Cardiac fibroblast (primary cell): ENCODE data around the gene GRID2.

Source experiments
- DNase-seq, 2 donors: peaks; one replicate each; pipeline versions ENCODE4 v3.0.0 to v3.0.0-alpha.2; 2010; ENCODE audit warnings: low read depth in 2 of 2
- H3K4me3 ChIP-seq, 2 donors: replicated peaks in 1 of 2; 1 replicate in 1 of 2; 2 replicates in 1 of 2; pipeline ENCODE4 v1.5.1; 2011; ENCODE audit warnings: low read depth in 2 of 2, low read length in 2 of 2, mild to moderate bottlenecking in 2 of 2, moderate library complexity in 1 of 2
- TF ChIP-seq, protein P1 (sequence below): IDR thresholded peaks from one replicate; pipeline ENCODE4 v1.5.1; 2011; ENCODE audit warnings: low read depth, mild to moderate bottlenecking, low read length, inconsistent platforms

GRID2 gene

DNA sequence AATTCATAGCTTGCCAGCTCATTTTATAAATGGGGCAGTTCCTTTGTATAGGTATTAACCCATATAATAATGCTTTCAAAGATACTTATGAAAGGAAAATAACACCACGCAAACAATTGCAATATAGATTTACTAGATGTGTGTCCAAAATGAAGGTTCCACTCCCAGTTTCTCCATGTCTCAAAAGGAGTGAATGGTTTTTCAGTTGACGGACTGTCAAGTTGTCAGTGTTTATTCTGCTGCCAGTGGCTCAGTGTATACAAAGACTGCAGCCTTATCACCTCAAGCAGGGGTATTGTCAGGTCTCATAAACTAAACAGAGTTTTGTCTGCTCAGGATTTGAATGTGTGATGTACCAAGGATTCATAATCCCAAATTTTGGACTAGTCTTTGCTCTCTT lies 939.5 kb downstream of the GRID2 start:
- H3K4me3 ChIP-seq: no peak overlapping the region
- TF ChIP-seq, protein P1, sequence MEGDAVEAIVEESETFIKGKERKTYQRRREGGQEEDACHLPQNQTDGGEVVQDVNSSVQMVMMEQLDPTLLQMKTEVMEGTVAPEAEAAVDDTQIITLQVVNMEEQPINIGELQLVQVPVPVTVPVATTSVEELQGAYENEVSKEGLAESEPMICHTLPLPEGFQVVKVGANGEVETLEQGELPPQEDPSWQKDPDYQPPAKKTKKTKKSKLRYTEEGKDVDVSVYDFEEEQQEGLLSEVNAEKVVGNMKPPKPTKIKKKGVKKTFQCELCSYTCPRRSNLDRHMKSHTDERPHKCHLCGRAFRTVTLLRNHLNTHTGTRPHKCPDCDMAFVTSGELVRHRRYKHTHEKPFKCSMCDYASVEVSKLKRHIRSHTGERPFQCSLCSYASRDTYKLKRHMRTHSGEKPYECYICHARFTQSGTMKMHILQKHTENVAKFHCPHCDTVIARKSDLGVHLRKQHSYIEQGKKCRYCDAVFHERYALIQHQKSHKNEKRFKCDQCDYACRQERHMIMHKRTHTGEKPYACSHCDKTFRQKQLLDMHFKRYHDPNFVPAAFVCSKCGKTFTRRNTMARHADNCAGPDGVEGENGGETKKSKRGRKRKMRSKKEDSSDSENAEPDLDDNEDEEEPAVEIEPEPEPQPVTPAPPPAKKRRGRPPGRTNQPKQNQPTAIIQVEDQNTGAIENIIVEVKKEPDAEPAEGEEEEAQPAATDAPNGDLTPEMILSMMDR: no peak
- DNase-seq: no peak

DNA sequence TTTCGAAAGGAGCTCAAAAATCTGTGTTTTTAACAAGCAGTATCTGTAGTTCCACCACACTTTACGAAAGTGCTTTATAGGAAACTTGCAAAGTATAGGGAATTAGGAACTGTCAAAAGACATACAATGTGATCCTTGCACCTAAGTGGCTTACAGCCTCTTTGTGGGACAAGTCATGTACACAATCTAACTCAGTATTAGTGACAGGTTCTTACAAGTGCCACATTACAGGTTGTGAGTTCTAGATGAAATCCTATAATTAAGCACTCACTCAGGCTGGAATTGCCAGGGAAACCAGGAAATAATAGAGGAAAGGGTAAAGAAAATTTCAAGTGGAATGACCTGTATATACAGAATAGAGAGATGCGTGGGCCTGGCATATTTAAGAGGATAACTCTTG lies 957.4 kb downstream of the GRID2 start:
- no peak for DNase-seq
- TF ChIP-seq, protein P1: no peak
- H3K4me3 ChIP-seq: no peak overlapping the region

DNA sequence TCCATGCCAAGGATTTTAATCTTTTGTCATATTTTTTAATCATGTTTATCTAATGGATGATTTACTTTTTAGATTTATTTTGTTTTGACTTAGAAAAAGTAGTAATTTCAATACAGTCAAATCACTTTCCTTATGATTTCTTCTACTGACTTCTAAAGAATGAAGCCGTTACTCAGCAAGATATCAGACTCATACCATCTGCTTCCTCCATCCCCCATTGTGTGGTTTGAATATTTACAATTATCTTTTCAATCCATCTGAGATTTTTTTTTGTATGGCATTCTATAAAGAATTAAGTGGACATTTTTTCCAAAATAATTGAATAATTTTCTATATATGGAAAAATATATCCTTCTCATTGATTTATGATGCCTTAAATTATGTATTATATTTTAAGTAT lies 959.4 kb downstream of the GRID2 start:
- TF ChIP-seq, protein P1: no peak
- DNase-seq: no peak

DNA sequence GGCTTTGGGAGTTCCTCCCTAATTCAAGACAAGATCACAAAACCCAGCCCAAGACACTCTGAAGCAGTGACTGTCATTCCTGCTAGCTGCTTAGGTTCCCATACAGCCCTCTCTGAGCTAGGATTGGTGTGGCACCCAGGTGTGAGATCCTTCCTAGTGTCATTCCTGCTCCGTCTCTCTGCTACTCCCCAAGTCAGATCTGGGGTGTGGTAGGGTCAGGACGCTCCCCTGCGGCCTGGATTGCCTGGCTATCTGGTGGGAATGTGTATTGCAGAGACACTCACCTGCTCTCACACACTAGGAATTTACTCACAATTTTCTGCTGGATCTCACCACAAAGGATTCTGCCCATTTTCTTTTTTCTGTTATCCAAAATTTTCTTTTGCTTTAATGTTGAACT lies 964.0 kb downstream of the GRID2 start:
- DNase-seq: no peak
- H3K4me3 ChIP-seq: no peak overlapping the region
- TF ChIP-seq, protein P1: no peak

More for the DNA sequence above, 959.4 kb downstream of the GRID2 start:
- H3K4me3 ChIP-seq: no peak overlapping the region

DNA sequence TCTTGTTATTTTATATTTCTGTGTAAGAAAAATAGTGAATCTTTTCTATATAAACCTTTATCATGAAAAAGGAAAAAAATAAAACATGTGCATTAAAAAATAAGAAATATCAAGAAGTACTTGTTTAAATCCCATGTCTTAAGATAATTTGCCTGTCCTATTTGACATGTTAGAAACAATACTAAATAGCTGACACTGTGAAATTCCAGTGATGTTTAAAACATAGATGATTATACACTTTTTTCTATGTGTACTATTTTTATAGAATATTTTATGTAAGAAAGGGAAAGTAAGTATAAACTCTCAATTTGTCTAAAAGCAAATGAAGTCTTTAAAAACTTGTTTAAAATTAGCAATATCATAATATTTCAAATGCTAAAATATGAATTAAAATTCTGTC lies 981.6 kb downstream of the GRID2 start:
- DNase-seq: no peak
- H3K4me3 ChIP-seq: no peak overlapping the region
- TF ChIP-seq, protein P1: no peak

DNA sequence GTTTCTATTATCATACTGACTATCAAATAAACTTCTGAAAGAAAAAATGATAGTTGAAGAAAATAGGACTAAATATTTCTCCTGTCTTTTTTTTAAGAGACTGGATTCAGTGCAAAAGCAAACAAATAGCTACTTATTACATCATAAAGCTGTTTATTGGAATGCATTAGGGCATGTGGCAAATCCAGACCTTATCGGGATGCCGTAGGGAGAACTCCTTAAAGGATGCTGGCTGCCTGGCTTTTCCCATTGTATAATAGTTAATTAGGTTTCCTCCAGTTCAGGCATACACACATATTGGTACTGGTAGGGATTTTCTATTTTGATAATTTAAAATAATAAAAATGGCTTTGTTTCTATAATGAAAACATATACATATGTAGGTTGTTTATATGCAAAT lies 985.5 kb downstream of the GRID2 start:
- TF ChIP-seq, protein P1: no peak

GRCh38 chr4:93289831-93290230 lies 986.1 kb downstream of the GRID2 start:
- no peak for DNase-seq
- no peak overlapping the region for H3K4me3 ChIP-seq
- TF ChIP-seq, protein P1: no peak

More for the DNA sequence above, 985.5 kb downstream of the GRID2 start:
- H3K4me3 ChIP-seq: no peak overlapping the region
- no peak for DNase-seq
